ENCODE measurements around the gene IFNW1. TPM values are rescaled to one million over a fixed set of nuclear protein-coding genes. Genes with fewer than 3 reads are reported as not detected.
A peak's percentile ranks its signal among the peaks of the same experiment; 100 is the strongest.

IFNW1 gene
- total RNA-seq, 2 donors from 2014 or later, result not detected

GRCh38 chr9:21119093-21119770, 22.4 kb downstream of the IFNW1 start:
- no peak for ATAC-seq
- intact Hi-C loops (cut with DNase I, micrococcal nuclease), result loop anchor here in 1 of 2 donors (10.0 kb wide), 1 partner anchor 1194 kb away; no protein-coding TSS in a partner anchor

GRCh38 chr9:21114311-21114710, 27.3 kb downstream of the IFNW1 start:
- ATAC-seq (no peak), DNase-seq (no peak)
- intact Hi-C loops (cut with DNase I, micrococcal nuclease), result loop anchor here in 1 of 2 donors (10.0 kb wide), 1 partner anchor 1190 kb away; no protein-coding TSS in a partner anchor

More at GRCh38 chr9:21119093-21119770, 22.4 kb downstream of the IFNW1 start:
- DNase-seq, result no peak

- intact Hi-C loops (cut with DNase I, micrococcal nuclease), result loop anchor here in 1 of 2 donors (10.0 kb wide), 1 partner anchor 1186 kb away; no protein-coding TSS in a partner anchor
- DNase-seq, result no peak
- peak; percentile 77 for ATAC-seq
These were observed 30.7 kb downstream of the IFNW1 start for GRCh38 chr9:21110708-21111576.

- intact Hi-C loops (cut with DNase I, micrococcal nuclease), result no loop called here
- no peak for DNase-seq
- no peak for ATAC-seq
These were observed 36.8 kb downstream of the IFNW1 start for GRCh38 chr9:21104787-21105186.

- no peak for ATAC-seq
- no peak for DNase-seq
- intact Hi-C loops (cut with DNase I, micrococcal nuclease), result no loop called here
These were observed 39.3 kb downstream of the IFNW1 start for GRCh38 chr9:21102305-21102704.

- ATAC-seq, result no peak
- intact Hi-C loops (cut with DNase I, micrococcal nuclease), result no loop called here
- no peak for DNase-seq
These were observed 43.8 kb downstream of the IFNW1 start for GRCh38 chr9:21097817-21098216.

- ATAC-seq, result no peak
- intact Hi-C loops (cut with DNase I, micrococcal nuclease), result no loop called here
- no peak for DNase-seq
These were observed 44.8 kb downstream of the IFNW1 start for GRCh38 chr9:21096901-21097255.

GRCh38 chr9:21096172-21096900, 45.3 kb downstream of the IFNW1 start:
- ATAC-seq, result peak; percentile 40
- no peak for DNase-seq
- intact Hi-C loops (cut with DNase I, micrococcal nuclease), result no loop called here

GRCh38 chr9:21095561-21095960, 46.1 kb downstream of the IFNW1 start:
- ATAC-seq (no peak), DNase-seq (no peak)
- intact Hi-C loops (cut with DNase I, micrococcal nuclease), result no loop called here

Other genes starting within 250 kb of the IFNW1 start
- 1 to 10 TPM in 1 of 2 donors, under 1 TPM in 1; 0.52 to 2.3 TPM for gene HACD4, start 110.2 kb downstream of the IFNW1 start, total RNA-seq
- not detected for gene IFNB1, start 63.9 kb downstream of the IFNW1 start, total RNA-seq
- not detected for gene IFNA21, start 24.8 kb upstream of the IFNW1 start, total RNA-seq
- gene IFNA4, start 45.8 kb upstream of the IFNW1 start, total RNA-seq, result not detected
- not detected for gene IFNA7, start 60.4 kb upstream of the IFNW1 start, total RNA-seq
- gene IFNA10, start 65.3 kb upstream of the IFNW1 start, total RNA-seq, result not detected
- not detected for gene IFNA16, start 75.5 kb upstream of the IFNW1 start, total RNA-seq
- gene IFNA17, start 86.4 kb upstream of the IFNW1 start, total RNA-seq, result not detected
- not detected for gene IFNA14, start 98.2 kb upstream of the IFNW1 start, total RNA-seq
- not detected for gene IFNA5, start 163.5 kb upstream of the IFNW1 start, total RNA-seq
- 10 to 100 TPM; 19.0 to 23.7 TPM for gene KLHL9, start 193.6 kb upstream of the IFNW1 start, total RNA-seq
- not detected for gene IFNA6, start 209.1 kb upstream of the IFNW1 start, total RNA-seq
- not detected for gene IFNA13, start 226.2 kb upstream of the IFNW1 start, total RNA-seq
- not detected for gene IFNA2, start 243.6 kb upstream of the IFNW1 start, total RNA-seq

All from left colon (tissue), 2 donors.